ENCODE data around the gene EXOSC5.

The EXOSC5 gene

DNA sequence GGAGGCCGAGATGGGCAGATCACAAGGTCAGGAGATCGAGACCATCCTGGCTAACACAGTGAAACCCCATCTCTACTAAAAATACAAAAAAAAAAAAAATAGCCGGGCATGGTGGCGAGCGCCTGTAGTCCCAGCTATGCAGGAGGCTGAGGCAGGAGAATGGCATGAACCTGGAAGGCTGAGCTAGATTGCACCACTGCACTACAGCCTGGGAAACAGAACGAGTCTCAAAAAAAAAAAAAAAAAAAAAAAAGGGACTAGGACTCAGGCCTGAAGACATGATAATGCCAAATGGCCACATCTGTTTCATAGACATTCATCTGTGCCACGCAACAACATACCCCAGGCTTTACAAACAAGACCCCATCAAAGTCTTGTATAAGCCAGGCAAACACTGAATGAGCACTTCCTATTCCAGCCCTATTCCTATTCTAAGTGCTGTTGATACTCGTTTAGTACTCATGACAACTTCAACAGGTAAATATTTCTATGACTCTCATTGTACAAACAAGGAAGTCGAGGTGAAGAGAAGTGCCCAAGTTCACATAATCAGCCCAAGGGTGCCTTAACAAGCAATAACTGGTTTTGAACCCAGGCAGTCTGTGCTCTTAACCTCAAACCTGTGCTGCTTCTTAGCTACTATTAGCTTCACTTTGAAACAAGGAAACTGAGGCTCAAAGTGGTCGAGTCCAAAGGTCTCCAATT, 34.9 kb downstream of the EXOSC5 start:
- Histone ChIP-seq H3K9me2 (replicated peaks; ENCODE audit: insufficient read depth, low read length) (no peaks in the 10 kb centered on the region), H3K9ac (ENCODE audit: low read length) (no peak overlapping the region), H3K27me3 (ENCODE audit: low read length) (no peaks in the 10 kb centered on the region), H3F3A (ENCODE audit: insufficient read depth) (peaks cover 5% of the 10 kb centered on the region; the same call in 1 of the 2 replicates), H3K27ac (ENCODE audit: low read depth, low read length) (no peak overlapping the region), H2AFZ (ENCODE audit: low read depth, low read length, severe bottlenecking) (no peak overlapping the region), H3K9me3 (ENCODE audit: insufficient read depth, low read length) (no peaks in the 10 kb centered on the region), H3K36me3 (ENCODE audit: low read length) (no peaks in the 10 kb centered on the region), H4K20me1 (ENCODE audit: low read depth, low read length) (no peaks in the 10 kb centered on the region), H3K4me2 (ENCODE audit: low read depth, low read length, poor library complexity, severe bottlenecking) (no peak overlapping the region), H3K4me3 (ENCODE audit: insufficient read depth, low read length, poor library complexity, severe bottlenecking) (no peak overlapping the region), H3K79me2 (ENCODE audit: insufficient read depth, low read length) (peaks cover 17% of the 10 kb centered on the region; the same call in 1 of the 2 replicates)
- TF ChIP-seq, protein P1, sequence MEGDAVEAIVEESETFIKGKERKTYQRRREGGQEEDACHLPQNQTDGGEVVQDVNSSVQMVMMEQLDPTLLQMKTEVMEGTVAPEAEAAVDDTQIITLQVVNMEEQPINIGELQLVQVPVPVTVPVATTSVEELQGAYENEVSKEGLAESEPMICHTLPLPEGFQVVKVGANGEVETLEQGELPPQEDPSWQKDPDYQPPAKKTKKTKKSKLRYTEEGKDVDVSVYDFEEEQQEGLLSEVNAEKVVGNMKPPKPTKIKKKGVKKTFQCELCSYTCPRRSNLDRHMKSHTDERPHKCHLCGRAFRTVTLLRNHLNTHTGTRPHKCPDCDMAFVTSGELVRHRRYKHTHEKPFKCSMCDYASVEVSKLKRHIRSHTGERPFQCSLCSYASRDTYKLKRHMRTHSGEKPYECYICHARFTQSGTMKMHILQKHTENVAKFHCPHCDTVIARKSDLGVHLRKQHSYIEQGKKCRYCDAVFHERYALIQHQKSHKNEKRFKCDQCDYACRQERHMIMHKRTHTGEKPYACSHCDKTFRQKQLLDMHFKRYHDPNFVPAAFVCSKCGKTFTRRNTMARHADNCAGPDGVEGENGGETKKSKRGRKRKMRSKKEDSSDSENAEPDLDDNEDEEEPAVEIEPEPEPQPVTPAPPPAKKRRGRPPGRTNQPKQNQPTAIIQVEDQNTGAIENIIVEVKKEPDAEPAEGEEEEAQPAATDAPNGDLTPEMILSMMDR (IDR thresholded peaks at IDR 0.05; ENCODE audit: insufficient read depth, low read length, poor library complexity, severe bottlenecking) = no peak
- TF ChIP-seq EZH2phosphoT487 (conservative IDR thresholded peaks at IDR 0.05; ENCODE audit: low read length) = no peak

DNA sequence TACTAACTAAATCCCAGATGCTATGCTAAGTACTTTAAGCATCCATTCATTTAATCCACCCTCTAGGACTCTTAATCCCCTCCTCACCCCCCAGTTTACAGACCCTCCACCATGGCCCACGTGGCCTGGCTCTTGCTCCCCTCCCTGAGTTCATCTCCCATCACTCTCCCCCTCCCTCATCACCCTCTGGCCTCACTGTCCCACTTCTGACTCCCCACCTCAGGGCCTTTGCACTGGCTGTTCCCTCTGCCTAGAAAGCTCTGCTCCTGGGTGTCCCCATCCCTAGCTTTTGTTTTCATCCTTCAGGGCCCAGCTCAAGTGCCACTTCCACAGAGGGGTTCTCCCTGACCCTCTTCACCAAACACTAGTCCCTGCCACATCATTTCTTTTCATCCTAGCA, 37.4 kb downstream of the EXOSC5 start:
- Histone ChIP-seq H4K20me1 (ENCODE audit: low read depth, low read length) (no peaks in the 10 kb centered on the region), H3K9me2 (replicated peaks; ENCODE audit: insufficient read depth, low read length) (no peaks in the 10 kb centered on the region), H3K4me3 (ENCODE audit: insufficient read depth, low read length, poor library complexity, severe bottlenecking) (no peak overlapping the region), H2AFZ (ENCODE audit: low read depth, low read length, severe bottlenecking) (no peak overlapping the region), H3F3A (ENCODE audit: insufficient read depth) (peaks cover 5% of the 10 kb centered on the region; the same call in 1 of the 2 replicates), H3K9ac (ENCODE audit: low read length) (no peak overlapping the region), H3K27me3 (ENCODE audit: low read length) (no peaks in the 10 kb centered on the region), H3K9me3 (ENCODE audit: insufficient read depth, low read length) (no peaks in the 10 kb centered on the region), H3K27ac (ENCODE audit: low read depth, low read length) (no peak overlapping the region), H3K4me2 (ENCODE audit: low read depth, low read length, poor library complexity, severe bottlenecking) (no peak overlapping the region), H3K79me2 (ENCODE audit: insufficient read depth, low read length) (peaks cover 5% of the 10 kb centered on the region; the same call in 1 of the 2 replicates), H3K36me3 (ENCODE audit: low read length) (no peaks in the 10 kb centered on the region)
- TF ChIP-seq, protein P1 (IDR thresholded peaks at IDR 0.05; ENCODE audit: insufficient read depth, low read length, poor library complexity, severe bottlenecking) = no peak
- no peak for TF ChIP-seq EZH2phosphoT487 (conservative IDR thresholded peaks at IDR 0.05; ENCODE audit: low read length)

DNA sequence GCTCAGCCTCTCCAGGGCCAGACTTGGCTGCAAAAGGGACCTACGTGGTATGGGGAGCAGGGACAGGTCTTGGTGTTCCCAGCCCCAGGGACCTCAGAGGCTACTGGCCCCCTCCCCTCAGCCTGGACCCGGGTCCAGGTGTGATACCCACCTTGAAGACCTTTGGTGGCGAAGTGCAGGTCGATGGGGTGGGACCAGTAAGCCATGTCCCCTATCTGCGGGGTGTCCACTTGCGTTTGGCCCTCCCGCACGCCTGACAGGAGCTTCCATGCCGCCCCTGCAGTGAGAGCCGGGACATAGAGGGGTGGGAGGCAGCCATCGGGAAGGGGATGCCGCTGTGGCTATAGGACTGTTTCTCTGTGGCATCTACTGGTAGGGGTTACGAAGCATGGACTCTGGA, 39.4 kb downstream of the EXOSC5 start:
- Histone ChIP-seq H3K9me3 (ENCODE audit: insufficient read depth, low read length) (no peaks in the 10 kb centered on the region), H2AFZ (ENCODE audit: low read depth, low read length, severe bottlenecking) (no peak overlapping the region), H3K36me3 (ENCODE audit: low read length) (no peaks in the 10 kb centered on the region), H3K27me3 (ENCODE audit: low read length) (no peaks in the 10 kb centered on the region), H4K20me1 (ENCODE audit: low read depth, low read length) (no peaks in the 10 kb centered on the region), H3K9me2 (replicated peaks; ENCODE audit: insufficient read depth, low read length) (no peaks in the 10 kb centered on the region), H3K79me2 (ENCODE audit: insufficient read depth, low read length) (peaks cover 5% of the 10 kb centered on the region), H3K4me3 (ENCODE audit: insufficient read depth, low read length, poor library complexity, severe bottlenecking) (no peak overlapping the region), H3K9ac (ENCODE audit: low read length) (no peak overlapping the region), H3F3A (ENCODE audit: insufficient read depth) (peaks cover 9% of the 10 kb centered on the region; the same call in 1 of the 2 replicates), H3K4me2 (ENCODE audit: low read depth, low read length, poor library complexity, severe bottlenecking) (no peak overlapping the region), H3K27ac (ENCODE audit: low read depth, low read length) (no peak overlapping the region)
- no peak for TF ChIP-seq EZH2phosphoT487 (conservative IDR thresholded peaks at IDR 0.05; ENCODE audit: low read length)
- TF ChIP-seq, protein P1 (IDR thresholded peaks at IDR 0.05; ENCODE audit: insufficient read depth, low read length, poor library complexity, severe bottlenecking) = no peak

Data from SU-DHL-6 (cell line).